Measurements from ENCODE around the gene KRTAP19-2. TPM values are rescaled to one million over a fixed set of nuclear protein-coding genes. Genes with fewer than 3 reads are reported as not detected.
A peak's percentile ranks its signal among the peaks of the same experiment; 100 is the strongest.
"Not testable (repeated sequence)": the region's sequence is repeated elsewhere in the genome, so short reads cannot be mapped to it uniquely, and the experiment has no call there.

The KRTAP19-2 gene, protein sequence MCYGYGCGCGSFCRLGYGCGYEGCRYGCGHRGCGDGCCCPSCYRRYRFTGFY
- total RNA-seq (2014; rRNA removed; shearing (Covaris generic)), result not detected in 2 replicates
- not detected in 2 replicates for polyA plus RNA-seq (2014; cell fraction: nucleus; rRNA removed)

DNA sequence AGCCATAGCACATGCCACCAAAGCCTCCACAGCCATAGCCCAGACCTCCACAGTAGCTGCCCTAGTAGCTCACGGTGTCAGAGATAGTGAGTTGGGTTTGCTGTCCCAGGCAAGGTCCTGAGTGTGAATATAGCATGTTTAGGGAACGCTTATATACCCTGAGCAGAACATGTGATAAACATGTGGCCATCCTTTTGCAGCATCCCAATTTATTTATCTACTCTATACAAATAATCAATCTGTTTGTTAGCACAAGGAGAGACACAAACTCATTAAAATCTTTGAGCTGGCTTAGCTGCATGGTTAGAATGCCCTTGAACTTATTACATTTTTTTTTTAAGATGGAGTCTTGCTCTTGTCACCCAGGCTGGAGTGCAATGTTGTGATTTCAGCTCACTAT lies at the start of gene KRTAP19-2:
TSS of gene KRTAP19-2 (minus strand) at position 101 of the 400 bp plus-strand sequence. CDS start at position 13, 88 bp downstream.
- no peak for DNase-seq (ENCODE audit: extremely low read depth, low read depth)

GRCh38 chr21:30518876-30519275 lies 31.6 kb upstream of the KRTAP19-2 start:
- DNase-seq (ENCODE audit: extremely low read depth, low read depth), result no peak

DNA sequence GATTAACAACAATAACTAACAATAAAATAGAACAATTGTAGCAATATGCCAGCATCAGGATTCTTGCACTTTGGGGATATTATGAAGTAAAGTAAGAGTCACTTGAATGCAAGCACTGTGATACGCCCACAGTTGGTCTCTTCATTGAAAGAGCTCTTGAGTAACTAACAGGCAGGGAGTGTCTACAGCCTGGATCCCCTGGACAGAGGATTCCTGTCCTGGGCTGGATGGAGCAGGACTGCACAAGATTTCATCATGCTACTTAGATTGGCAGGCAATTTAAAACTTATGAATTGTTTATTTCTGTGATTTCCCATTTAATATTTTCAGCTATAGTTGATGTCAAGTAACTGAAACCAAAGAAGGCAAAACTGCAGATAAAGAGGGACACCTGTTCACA lies 28.4 kb upstream of the KRTAP19-2 start:
- no peak for DNase-seq (ENCODE audit: extremely low read depth, low read depth)

GRCh38 chr21:30505621-30506205 lies 18.5 kb upstream of the KRTAP19-2 start:
- not testable (repeated sequence) for DNase-seq (ENCODE audit: extremely low read depth, low read depth)

DNA sequence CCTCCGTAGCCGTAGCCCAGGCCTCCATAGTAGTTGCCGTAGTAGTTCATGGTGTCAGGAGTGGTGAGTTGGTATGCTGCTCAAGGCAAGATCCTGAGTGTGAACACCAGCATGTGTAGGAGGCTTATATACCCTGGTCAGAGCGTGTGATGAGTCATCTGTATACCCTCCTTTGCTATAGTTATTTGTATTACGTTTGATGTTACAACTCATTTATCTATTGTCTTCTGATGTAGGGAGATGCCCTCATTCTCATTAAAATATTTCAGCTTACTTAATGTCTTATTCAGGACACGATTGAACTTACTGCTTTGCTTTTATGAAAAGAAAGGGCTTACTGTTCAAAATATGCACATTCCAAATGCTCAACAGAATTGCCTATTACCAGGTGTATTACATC lies 14.8 kb upstream of the KRTAP19-2 start, which contains the start of gene KRTAP19-5:
TSS of gene KRTAP19-5 (minus strand) at position 101 of the 400 bp plus-strand sequence. CDS start at position 50, 51 bp downstream.
- no peak for DNase-seq (ENCODE audit: extremely low read depth, low read depth)

DNA sequence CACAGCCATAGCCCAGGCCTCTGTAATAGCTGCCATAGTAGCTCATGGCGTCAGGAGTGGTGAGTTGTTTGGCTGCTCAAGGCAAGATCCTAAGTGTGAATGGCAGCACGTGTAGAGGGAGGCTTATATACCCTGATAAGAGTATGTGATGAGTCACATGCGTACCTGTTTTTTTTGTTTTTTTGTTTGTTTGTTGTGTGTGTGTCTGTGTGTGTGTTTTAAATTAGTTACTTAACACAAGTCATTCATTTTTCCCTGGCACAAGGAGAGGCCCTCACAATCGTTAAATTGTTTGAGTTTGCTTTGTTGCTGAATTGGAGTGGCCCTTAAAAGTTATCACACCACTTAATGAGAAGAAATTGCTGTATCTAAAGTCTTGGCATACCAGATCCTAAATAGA lies 9.8 kb upstream of the KRTAP19-2 start, which contains the start of gene KRTAP19-4:
TSS of gene KRTAP19-4 (minus strand) at position 101 of the 400 bp plus-strand sequence. CDS start at position 46, 55 bp downstream.
- no peak for DNase-seq (ENCODE audit: extremely low read depth, low read depth)

DNA sequence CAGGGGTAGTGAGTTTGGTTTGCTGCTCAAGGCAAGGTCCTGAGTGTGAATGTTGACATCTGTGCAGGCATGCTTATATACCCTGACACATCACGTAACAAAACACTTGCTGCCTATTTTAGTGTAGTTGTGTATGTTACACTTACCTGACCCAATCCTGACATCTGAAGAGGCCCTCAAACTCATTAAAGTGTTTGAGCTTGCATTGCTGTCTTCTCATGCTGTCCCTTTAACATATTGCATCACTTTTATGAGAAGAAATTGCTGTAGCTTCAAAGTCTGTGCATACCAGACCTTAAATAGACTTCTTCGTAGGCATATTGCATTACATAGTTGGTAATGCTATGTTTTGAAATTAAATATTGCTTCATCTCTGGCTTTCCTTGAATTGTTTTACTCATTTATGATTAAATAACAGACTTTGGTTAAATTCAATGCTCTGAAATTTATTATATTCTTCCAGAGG lies 4.8 kb upstream of the KRTAP19-2 start, which contains the start of gene KRTAP19-3:
TSS of gene KRTAP19-3 (minus strand) at position 51 of the 466 bp plus-strand sequence. CDS start 56 bp downstream, outside the sequence.
- DNase-seq (ENCODE audit: extremely low read depth, low read depth), result no peak

- DNase-seq (ENCODE audit: extremely low read depth, low read depth), result no peak
These were observed 1.1 kb downstream of the KRTAP19-2 start for GRCh38 chr21:30486180-30486579.

DNA sequence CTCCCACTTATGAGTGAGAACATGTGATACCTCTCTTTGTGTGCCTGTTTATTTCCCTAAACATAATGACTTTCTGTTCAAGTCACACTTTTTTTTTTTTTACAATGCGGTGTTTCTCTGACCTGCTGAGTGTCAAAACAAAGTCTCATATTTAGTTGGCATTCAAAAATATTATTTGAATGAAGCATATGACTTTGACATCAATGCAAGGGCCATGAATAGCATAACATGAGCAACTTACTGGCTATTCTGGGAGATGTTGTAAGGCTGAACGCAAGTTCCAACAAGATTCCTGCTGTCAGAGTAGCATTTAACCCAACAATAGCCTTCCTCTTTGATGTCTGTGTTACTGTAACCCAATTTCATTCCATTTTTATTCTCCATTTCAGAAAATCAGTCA lies 5.1 kb downstream of the KRTAP19-2 start:
- no peak for DNase-seq (ENCODE audit: extremely low read depth, low read depth)

DNA sequence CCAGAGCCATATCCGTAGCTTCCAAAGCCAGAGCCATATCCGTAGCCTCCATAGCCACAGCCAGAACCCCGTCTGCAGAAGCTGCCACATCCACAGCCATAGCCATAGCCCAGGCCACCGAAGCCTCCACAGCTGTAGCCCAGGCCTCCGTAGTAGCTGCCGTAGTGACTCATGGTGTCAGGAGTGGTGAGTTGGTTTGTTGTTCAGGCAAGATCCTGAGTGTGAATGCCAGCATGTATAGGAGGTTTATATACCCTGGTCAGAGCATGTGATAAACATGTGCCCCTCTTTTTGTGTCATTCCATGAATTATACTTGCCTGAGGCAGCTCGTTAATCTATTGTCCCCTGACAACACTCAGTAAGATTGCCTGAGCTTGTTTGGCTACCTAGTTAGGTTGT lies 7.1 kb downstream of the KRTAP19-2 start, which contains the start of gene KRTAP19-1:
TSS of gene KRTAP19-1 (minus strand) at position 223 of the 400 bp plus-strand sequence. CDS start at position 173, 50 bp downstream.
- DNase-seq (ENCODE audit: extremely low read depth, low read depth), result no peak

DNA sequence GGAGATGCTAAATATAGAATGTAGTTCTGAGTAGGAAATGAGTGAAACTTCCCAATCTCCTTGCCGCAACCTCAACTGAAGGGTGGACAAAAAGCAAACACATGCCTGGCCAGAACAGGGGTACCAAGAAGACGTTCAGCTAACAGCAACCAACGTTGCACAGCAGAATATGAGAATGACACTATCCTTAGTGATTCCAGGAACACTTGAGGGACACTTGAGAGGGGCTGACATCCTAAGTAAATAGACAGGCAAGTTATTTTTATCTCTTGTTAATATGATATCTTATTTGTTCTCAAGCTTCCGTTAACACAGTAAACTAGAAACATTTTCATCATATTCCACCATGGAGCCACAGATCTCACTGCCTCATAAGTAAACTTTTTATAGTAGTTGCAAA lies 8.0 kb downstream of the KRTAP19-2 start:
- no peak for DNase-seq (ENCODE audit: extremely low read depth, low read depth)

DNA sequence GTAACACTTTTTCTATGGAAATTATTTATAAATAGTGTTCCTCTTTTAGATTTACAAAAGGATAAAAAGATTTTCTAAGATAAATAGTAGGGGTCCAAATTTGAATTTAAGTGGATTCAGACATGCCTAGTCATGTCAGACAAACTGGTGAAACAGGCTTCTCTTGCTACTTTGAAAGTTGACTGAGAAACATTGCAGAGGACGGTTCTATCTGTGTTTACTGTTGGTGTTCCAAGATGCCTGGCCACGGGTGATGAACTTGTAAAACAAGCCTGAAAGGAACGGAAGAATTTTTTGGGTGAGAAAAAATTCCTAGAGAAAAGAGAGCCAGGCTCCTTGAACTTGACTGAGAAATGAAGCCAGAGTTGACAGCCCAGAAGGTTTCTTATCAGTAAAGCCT lies 9.2 kb downstream of the KRTAP19-2 start:
- DNase-seq (ENCODE audit: extremely low read depth, low read depth), result no peak

GRCh38 chr21:30468900-30469714 lies 18.1 kb downstream of the KRTAP19-2 start:
- DNase-seq (ENCODE audit: extremely low read depth, low read depth), result no peak

DNA sequence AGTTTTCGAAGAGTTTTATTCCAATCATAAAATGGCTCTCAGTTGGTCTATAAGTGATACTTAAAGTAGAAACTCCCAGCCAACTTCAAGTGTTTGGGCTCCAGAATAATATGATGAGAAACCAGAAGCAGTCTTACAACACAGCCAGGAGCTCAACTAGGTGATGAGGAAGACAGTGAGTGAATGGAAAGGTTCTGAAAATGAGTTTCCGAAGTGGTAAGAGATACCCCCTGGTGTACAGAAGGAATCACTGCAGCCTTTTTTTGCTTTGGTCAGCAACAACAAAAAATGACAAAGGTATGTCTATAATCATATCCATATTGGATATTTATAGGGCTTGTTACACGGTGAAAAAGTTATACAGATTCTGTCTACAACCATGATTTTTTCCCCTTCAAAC lies 23.5 kb downstream of the KRTAP19-2 start:
- peak; percentile 5 for DNase-seq (ENCODE audit: extremely low read depth, low read depth)

- DNase-seq (ENCODE audit: extremely low read depth, low read depth), result no peak
These were observed 38.7 kb downstream of the KRTAP19-2 start for GRCh38 chr21:30448514-30448913.

- no peak for DNase-seq (ENCODE audit: extremely low read depth, low read depth)
These were observed 40.2 kb downstream of the KRTAP19-2 start for GRCh38 chr21:30447056-30447455.

GRCh38 chr21:30444204-30444603 lies 43.0 kb downstream of the KRTAP19-2 start:
- DNase-seq (ENCODE audit: extremely low read depth, low read depth), result no peak

- no peak for DNase-seq (ENCODE audit: extremely low read depth, low read depth)
These were observed 44.0 kb downstream of the KRTAP19-2 start for GRCh38 chr21:30443226-30443625.

DNA sequence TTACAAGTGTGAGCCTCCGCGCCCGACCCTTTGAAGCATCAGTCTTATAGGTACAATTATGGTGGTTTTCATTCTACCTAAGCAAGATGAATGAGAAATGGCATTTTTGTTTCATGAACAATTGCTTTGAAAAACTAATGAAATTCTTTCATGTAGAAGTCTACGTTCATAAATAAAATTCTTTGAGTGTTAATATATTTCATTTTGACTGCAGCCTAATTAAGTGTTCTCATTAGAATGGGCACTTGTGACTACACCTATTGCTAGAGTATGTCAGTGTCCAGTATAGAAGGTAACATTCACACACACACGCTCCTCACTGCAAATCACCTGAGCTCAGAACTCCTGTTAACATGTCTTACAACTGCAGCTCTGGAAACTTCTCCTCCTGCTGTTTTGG lies 47.3 kb downstream of the KRTAP19-2 start, which contains the start of gene KRTAP15-1:
TSS of gene KRTAP15-1 (plus strand) at position 301 of the 400 bp plus-strand sequence. CDS start at position 354, 53 bp downstream.
- no peak for DNase-seq (ENCODE audit: extremely low read depth, low read depth)
